Hair follicle dermal papilla cell (primary cell): ENCODE data around the gene OR5P2. TPM values are rescaled to one million over a fixed set of nuclear protein-coding genes. Genes with fewer than 3 reads are reported as not detected.

Experiments
- total RNA-seq: library from RNA; depleted of rRNA; stranded (reverse); fragments of >200 nt; gene quantifications from 2 replicates; pipeline ENCODE4 v1.2.3, GENCODE V29; 2012

OR5P2 gene, protein sequence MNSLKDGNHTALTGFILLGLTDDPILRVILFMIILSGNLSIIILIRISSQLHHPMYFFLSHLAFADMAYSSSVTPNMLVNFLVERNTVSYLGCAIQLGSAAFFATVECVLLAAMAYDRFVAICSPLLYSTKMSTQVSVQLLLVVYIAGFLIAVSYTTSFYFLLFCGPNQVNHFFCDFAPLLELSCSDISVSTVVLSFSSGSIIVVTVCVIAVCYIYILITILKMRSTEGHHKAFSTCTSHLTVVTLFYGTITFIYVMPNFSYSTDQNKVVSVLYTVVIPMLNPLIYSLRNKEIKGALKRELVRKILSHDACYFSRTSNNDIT
- not detected in 2 replicates for total RNA-seq

GRCh38 chr11:7796842-7797241 lies at the start of gene OR5P2:
TSS of gene OR5P2 (minus strand) at chr11:7796942. CDS start at chr11:7796942, 0 bp downstream.

DNA sequence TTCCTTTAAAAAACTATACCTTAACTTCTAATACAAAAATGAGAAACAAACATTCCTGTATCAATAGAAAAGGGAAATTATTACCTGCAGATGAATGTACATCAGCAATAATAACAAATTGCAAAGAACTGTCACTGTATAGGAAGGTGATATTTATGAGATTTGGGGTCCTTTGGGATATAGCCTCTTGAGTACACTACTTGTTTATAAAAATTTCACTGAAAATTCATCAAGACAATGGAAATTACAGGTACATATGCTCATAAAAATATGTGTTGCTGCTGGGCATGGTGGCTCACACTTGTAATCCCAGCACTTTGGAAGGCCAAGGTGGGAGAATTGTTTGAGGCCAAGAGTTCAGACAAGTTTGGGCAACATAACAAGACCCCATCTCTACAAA lies 34.0 kb upstream of the OR5P2 start, which contains the start of gene OR5P3:
Gene OR5P3 (minus strand): TSS at position 101 of the 400 bp plus-strand sequence.

Other genes with a start within 250 kb of the OR5P2 start
- gene CYB5R2, start 123.4 kb downstream of the OR5P2 start, total RNA-seq = 22.6 and 27.1 TPM in 2 replicates
- not detected in 2 replicates for gene OVCH2, start 90.5 kb downstream of the OR5P2 start, total RNA-seq
- gene OR5P3, start 33.9 kb upstream of the OR5P2 start, total RNA-seq = 0.16 TPM in 1 of 2 replicates, not detected in the other
- gene OR10A6, start 134.3 kb upstream of the OR5P2 start, total RNA-seq = not detected in 2 replicates
- not detected in 2 replicates for gene OR10A3, start 144.8 kb upstream of the OR5P2 start, total RNA-seq
- 2.3 and 2.9 TPM in 2 replicates for gene NLRP10, start 168.5 kb upstream of the OR5P2 start, total RNA-seq
- 386 and 454 TPM in 2 replicates for gene EIF3F, start 190.4 kb upstream of the OR5P2 start, total RNA-seq